IPS-18c (cell line): ENCODE data around the gene SMCO4.

Experiments
- H3K4me3 ChIP-seq: 2 replicates; pipeline ENCODE4 v1.7.0; 2013; ENCODE audit warnings: low read depth, mild to moderate bottlenecking, low read length, moderate library complexity; ENCODE audit not compliant: insufficient read depth
- H3K9me3 ChIP-seq: one replicate; pipeline ENCODE4 v1.6.1; 2013; ENCODE audit warnings: mild to moderate bottlenecking, low read length, moderate library complexity; ENCODE audit not compliant: control insufficient read depth, insufficient read depth

The SMCO4 gene

DNA sequence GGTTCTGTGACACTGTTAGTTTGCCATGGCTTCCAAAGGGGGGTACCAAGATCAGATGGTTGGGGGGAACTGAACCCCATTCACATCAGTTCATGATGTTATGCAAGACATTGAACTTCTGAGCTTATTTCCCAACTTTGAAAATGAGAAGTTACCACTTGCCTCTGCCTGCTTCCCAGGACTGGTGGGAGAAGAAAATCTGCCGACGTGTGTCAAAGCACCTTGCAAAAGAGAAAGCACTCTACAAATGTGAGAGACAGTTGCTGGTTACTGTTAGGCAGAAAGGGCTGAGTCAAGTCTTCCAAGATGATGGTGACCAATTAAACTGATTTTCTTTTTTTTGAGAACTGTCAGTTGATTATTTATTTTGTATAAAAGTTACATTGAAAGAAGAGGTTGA lies 45.6 kb downstream of the SMCO4 start:
- no peak overlapping the region for H3K4me3 ChIP-seq
- H3K9me3 ChIP-seq, result no peaks in the 10 kb centered on the region

DNA sequence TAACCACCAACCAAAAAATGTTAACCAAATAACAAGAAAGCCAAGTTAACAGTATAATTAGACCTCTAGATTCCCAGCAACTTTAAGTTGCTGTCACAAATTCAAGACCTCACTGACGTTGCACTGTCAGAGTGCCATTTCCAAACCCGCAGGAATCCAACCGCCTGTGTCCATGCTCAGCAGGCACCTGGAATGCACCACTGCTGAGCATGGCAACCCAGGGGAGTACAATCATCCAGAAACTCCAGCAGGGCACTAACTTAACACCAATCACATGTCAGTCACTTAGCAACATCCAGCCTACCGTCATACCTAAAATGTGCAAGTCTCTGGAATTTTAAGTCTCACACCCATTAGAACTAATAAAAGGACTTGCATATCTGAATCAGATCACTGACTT lies 48.8 kb downstream of the SMCO4 start:
- no peak overlapping the region for H3K4me3 ChIP-seq

DNA sequence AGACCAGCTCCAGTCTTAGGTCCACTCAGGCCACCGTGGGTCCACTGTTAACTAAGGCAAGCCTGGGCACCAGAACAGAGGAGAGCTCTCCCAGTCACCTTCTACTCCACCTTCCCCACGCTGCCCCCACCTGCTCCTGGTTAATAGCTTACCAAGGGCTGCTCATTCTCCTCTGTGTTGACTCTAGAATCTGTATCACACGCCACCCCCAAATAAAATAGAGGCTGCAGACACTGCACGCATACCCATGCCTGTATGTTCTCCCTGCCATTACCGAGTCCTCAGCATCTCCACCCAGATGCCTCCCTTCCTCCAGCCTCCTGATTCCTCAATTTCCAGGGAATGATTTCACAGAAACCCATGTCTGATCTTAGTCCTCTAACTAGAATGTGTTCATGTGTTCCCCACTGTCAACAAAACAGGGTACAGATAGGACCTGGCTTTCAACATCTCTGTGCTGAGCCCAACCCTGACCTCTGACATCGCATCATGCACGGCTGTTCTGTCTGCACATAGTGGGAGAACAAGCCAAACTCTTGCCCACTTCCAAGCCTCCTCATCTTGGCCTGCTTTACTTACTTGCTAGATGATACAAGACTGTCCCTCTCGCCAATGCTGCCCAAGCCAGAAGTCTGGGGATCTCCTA lies 49.8 kb downstream of the SMCO4 start:
- Histone ChIP-seq H3K9me3 (no peaks in the 10 kb centered on the region), H3K4me3 (no peak overlapping the region)

More for the DNA sequence above, 48.8 kb downstream of the SMCO4 start:
- H3K9me3 ChIP-seq, result no peaks in the 10 kb centered on the region

DNA sequence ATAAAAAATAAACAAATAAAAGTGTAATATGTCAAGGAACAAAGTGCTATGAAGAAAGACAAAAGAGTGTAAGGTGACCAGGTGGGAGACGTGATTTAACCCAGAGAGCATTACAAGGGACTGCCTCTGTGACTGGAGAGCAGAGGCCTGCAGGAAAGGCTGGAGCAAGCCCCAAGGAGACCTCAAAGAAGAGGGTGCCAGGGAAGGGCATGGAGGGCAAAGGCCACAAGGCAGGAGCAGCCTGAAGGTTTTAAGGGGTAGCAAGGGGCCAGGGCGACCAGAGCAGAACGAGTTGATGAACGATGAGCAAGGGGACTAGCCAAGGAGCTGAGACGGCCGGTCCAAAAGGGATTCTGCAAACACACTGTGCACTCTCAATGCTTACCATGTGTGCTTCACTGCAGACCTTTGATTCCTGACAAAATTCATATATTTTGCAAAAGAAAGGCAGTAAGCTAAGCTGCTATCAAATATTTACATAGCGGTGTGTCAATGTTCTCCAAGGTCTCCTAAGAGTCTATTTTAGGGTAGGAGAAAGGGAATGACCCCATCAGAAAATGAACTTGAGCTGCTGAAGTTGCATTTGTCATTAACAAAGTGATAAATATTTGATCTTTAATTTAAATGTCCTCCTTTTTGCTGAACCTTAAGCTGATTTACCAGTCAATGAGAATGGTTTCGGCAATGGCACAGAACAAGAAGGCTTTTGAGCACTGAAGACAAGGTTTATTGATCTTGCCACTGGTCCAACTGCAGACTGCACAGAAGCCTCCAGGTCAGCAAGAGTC lies 50.5 kb downstream of the SMCO4 start:
- no peaks in the 10 kb centered on the region for H3K9me3 ChIP-seq
- H3K4me3 ChIP-seq, result no peak overlapping the region

DNA sequence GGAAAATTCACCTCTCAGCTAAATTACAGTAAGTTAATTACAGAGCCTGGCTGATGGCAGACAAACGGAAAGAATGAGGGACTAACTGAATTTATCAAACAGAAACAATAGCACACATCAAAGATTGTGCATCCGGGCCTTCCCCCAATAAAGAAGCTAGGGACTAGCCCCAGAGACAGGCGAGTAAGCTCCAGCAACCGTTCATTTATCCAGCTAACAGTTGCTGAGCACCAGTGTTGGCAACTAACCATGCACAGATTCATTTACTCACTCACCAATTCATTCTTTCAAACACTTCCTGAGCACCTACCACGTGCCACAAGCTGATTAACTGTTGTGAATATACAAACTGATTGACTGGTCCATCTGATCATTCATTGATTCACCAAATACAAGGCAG lies 51.2 kb downstream of the SMCO4 start:
- Histone ChIP-seq H3K9me3 (no peaks in the 10 kb centered on the region), H3K4me3 (no peak overlapping the region)

DNA sequence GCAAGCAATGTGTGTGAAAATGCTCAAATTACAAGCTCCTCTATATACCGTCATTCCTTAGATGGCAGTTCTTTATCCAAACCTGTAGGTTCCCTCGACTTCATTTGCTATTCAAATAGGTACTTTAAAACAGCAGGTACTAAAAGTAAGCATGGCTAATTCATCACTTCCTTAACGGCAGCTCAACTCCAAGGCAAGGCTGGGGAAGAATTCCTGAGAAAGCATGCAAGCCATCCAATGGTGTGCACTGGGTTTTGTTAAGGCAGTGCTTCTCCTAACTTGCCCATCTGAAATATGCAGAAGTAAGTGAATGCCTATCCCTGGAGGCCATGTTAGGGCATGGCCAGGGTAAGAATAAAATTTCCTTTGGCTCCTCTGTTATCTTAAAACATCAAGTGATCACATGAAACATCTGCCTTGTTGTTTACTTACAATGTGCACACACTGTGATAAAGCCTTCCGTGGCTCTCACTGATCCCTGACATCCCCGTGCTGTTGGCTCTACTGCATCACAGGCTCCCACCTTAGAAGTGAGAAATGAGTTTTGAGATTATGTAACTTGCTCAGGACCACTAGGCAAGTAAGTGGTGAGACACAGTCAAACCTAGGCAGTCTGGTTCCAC lies 52.1 kb downstream of the SMCO4 start:
- Histone ChIP-seq H3K4me3 (no peak overlapping the region), H3K9me3 (no peaks in the 10 kb centered on the region)

DNA sequence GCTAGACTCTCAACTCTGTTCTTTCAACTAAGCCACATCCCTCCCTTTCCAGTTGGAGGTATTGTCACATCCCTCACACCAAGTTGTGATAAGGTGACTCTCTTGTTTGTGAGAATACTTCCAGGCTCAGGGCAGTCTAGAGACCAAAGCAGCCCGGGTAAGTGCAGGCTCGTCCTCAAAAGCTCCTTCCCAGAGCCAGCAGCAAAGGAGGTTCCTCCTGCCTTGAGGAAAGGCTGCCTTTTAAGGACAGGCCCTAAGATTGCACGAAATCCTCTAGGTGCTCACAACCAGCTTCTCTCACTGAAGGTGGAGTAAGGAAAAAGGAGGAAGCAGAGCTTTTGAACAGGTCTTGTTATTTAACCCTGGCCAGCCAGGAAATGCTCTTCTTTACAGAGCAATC lies 53.4 kb downstream of the SMCO4 start:
- Histone ChIP-seq H3K4me3 (no peak overlapping the region), H3K9me3 (no peaks in the 10 kb centered on the region)

DNA sequence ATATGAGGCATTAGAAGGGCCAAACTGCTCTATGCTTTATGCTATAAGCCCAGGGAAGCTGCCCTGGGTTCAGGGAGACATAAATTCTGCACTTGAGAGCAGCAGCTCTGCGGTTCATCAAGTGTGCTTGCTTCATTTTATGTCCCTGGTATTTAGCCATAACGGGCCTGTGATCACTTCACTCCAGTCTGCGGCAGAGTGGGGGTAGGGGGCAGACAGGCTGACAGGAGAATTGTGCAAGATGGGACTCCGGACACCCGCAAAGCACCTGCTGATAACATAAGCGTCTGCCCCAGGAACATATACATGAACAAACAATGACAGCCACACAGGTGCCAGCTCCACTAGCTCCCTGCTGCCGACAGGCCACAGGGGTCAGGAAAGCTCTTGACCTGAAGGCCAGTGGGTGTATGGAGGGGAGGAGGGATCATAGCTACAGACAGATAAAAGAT lies 56.1 kb downstream of the SMCO4 start:
- Histone ChIP-seq H3K9me3 (no peaks in the 10 kb centered on the region), H3K4me3 (no peak overlapping the region)

DNA sequence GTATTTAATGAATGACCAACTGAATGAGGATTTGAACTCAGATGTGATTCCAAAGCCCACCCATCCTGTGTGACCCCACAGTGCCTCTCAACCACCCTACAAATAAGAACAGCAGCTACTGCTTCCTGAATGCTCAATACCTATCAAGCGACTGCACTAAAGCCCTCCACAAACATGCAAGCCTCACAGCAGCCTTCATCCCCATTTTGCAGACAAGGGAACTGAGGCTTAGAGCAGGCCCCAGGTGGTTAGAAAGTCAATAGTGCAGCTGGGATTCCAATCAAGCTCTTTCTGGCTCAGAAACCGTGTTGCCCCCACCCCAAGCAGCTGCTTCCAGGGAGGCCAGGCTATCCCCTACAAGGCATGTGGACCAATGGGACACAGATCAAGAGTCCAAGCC lies 57.2 kb downstream of the SMCO4 start:
- H3K4me3 ChIP-seq, result no peak overlapping the region
- no peaks in the 10 kb centered on the region for H3K9me3 ChIP-seq

DNA sequence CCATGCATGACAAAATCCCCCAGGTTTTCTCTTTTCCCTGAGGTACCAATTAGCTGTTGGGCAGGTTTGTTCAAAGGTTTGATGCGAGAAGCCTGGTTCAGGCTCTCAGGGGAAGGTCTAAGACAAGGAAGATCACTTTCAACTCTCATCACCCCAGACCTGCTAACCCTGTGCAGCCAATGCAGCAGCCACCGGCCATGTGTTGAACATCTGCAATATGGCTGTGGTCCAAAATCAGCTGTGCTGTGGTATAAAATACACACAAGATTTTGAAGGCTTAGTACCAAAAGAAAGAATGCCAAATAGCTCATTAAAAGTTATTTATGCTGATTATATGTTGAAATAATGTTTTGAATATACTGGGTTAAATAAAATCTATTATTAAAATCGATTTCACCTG lies 58.5 kb downstream of the SMCO4 start:
- Histone ChIP-seq H3K4me3 (no peak overlapping the region), H3K9me3 (no peaks in the 10 kb centered on the region)

DNA sequence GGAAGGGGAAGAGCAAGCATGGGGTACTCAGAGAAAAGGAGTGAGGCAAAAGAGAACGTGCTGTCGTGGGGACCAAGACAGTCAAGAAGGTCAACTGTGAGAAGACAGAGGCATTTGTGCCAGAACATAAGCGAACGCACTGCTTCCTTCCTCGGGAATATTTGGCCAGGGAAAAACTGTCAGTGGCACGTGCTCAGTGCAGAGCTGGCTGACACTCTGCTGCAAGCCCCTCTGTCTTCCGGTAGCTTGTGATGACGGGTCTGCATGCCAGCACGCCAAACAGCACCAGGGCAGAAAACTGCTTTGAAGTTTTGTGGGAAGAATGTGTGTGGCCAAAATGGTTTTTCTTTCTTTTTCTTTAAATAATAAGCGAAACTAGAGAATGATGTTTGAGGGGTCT lies 60.6 kb downstream of the SMCO4 start:
- H3K9me3 ChIP-seq, result no peaks in the 10 kb centered on the region
- H3K4me3 ChIP-seq, result no peak overlapping the region

DNA sequence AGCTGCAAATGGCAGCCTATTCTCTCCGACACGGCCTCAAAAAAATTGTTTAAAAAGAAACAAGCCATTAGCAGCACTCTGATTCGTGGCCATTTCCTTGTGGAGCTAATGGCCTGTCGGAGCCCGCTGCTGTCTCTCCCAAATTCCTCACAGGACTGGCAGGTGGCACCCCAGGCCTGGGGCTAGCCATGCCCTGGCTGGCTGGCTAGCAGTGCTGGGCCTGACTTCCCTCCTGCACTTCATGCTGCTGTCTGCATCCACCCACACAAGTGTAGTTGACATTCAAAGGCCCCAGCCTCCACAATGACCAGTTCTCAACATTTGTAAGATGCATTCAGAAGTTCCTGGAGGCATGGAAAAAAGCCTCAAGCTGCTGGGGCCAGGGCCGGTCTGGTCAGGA lies 61.5 kb downstream of the SMCO4 start:
- no peak overlapping the region for H3K4me3 ChIP-seq

DNA sequence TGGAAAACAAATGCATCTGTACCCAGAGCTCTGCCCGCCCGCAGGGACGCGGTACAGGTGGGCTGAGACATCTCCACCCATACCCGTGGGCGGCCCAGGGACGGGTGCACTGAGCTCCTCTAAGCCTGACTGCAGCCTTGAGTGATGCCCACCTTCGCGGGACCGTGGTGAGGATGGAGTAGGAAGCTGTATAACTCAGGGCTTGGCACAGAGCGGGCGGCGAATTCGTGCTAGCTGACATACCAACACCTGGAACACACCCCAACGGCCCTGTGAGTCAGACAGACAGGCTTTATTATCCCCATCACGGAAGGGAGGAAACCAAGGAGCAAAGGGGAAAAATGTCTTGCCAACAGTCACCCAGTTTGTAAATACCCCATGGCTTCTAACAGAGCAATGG lies 61.9 kb downstream of the SMCO4 start:
- Histone ChIP-seq H3K9me3 (no peaks in the 10 kb centered on the region), H3K4me3 (no peak overlapping the region)

More for the DNA sequence above, 61.5 kb downstream of the SMCO4 start:
- H3K9me3 ChIP-seq, result no peaks in the 10 kb centered on the region

DNA sequence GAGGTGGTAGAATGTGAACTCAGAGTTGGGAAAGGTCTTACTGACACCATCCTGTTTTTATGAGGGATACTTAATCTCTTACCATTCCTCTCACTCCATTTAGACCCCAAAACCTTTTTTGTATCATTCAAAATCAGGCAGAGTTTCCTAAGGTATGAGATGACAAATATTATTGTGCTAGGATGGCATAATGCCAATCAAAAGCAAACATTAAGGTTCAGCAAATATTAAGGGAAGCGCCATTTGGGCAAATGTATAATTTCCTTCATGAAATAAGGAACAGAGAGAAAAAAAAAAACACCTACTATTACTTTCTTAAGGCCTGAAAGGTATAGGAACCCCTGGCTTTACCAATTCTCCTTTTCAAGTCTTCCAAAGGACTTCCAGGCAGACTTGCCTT lies 62.4 kb downstream of the SMCO4 start:
- Histone ChIP-seq H3K4me3 (no peak overlapping the region), H3K9me3 (no peaks in the 10 kb centered on the region)

DNA sequence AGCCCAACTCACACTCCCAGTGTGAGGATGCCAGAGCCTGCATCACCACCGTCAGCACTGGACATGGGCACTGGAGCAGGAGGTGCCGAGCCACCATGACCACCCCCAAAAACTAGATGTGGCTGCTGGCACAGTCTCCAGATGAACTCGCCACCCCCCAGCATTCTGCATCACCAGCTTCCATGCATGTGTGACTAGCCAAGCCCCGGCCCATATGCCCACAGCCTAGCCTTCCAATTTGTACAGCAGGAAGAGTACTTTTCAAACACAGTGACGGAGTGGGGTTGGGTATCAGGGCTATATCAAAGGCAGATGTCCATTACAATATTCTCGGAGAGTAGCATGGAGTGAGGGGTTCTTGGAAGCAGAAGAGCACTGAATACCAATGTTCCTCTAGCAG lies 62.9 kb downstream of the SMCO4 start:
- no peaks in the 10 kb centered on the region for H3K9me3 ChIP-seq
- no peak overlapping the region for H3K4me3 ChIP-seq

DNA sequence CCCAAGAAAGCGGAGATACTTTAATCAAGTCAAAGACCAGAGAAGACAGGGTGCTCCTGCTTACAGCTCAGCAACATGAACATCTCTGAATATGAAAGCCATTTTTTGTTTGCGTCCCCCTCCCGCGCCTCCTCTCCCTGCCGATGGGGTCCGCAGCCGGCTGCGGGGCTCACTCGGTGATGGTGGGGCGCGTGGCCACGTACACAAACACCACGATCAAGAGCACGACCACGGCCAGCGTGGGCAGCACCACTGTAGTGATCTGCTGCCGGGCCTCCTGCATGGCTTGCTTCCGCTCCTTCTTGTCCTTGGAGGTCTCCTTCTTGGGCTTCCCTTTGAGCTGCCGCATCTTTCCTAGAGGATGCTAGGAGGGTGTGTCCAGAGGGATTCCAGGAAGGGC lies 64.3 kb downstream of the SMCO4 start:
- Histone ChIP-seq H3K9me3 (no peaks in the 10 kb centered on the region), H3K4me3 (no peak overlapping the region)

DNA sequence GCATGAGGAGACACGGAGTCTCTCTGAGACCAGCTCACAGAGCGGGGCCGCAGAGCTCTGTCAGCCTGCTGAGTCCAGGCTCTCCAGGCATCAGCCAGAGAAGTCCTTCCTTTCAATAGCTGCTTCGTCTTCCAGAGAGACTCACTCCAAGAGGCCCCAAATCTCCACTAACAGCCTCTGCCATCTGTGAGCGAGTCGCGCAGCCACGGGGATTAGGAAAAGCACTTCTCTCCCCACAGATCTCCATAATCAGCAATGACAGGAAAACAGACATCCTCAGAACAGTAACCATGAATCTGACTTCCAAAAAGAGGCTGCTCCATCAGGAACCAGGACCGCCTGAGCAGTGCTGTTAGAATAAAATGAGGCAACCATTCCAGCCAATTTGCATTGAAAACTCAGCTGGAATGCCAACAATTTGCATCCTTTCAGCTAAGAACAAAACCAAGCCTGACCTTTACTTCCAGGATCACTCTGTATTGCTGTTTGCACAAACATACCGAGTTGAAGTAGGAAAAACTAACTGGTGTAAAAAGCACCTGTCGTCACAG lies 65.4 kb downstream of the SMCO4 start:
- no peak overlapping the region for H3K4me3 ChIP-seq

DNA sequence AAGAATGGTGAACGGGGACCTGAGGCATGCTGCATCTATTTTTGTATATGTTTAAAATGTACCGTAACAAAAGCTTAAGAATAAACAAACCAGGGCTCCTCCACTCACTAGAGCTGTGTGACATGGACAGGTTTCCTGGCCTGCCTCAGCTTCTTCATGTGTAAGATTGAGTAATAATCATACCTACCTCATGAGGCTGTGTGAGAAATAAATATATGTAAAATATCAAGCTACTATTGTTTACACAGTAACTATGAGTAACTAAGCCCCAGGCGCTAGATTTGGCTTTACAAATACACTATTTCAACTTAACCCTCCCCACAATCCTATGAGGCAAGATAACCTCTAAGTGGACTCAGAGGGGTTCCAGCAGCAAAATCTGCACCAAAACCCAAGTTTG lies 66.4 kb downstream of the SMCO4 start:
- Histone ChIP-seq H3K4me3 (no peak overlapping the region), H3K9me3 (no peaks in the 10 kb centered on the region)

More for the DNA sequence above, 65.4 kb downstream of the SMCO4 start:
- no peaks in the 10 kb centered on the region for H3K9me3 ChIP-seq
